CD14-positive monocyte (primary cell): ENCODE results near the gene NKX3-2. TPM values are rescaled to one million over a fixed set of nuclear protein-coding genes. Genes with fewer than 3 reads are reported as not detected.

Source experiments
- DNase-seq, 3 donors: peaks; one replicate each; pipeline ENCODE4 v3.0.0-alpha.2; 2011 to 2022
- H2AFZ ChIP-seq: 2 replicates; pipeline ENCODE4 v1.6.0; 2012; ENCODE audit warnings: mild to moderate bottlenecking, low read depth, low read length, inconsistent platforms; ENCODE audit not compliant: insufficient read depth, poor library complexity, severe bottlenecking
- H3K27ac ChIP-seq, 2 donors: 1 replicate in 1 of 2; 2 replicates in 1 of 2; pipeline ENCODE4 v1.5.1; 2012 to 2013; ENCODE audit warnings: low read length in 2 of 2, control low read depth in 1 of 2, inconsistent platforms in 1 of 2, low read depth in 1 of 2, mild to moderate bottlenecking in 1 of 2
- H3K27me3 ChIP-seq, 2 donors: one replicate each; pipeline versions ENCODE4 v1.6.0 to v1.6.1; 2011 to 2013; ENCODE audit warnings: low read length in 2 of 2; ENCODE audit not compliant: control insufficient read depth in 2 of 2, insufficient read depth in 2 of 2
- H3K36me3 ChIP-seq, 2 donors: replicated peaks in 1 of 2; 1 replicate in 1 of 2; 2 replicates in 1 of 2; pipeline versions ENCODE4 v1.5.1 to v1.6.1; 2012 to 2013; ENCODE audit warnings: low read length in 2 of 2, control low read depth in 1 of 2, inconsistent platforms in 1 of 2, mild to moderate bottlenecking in 1 of 2; ENCODE audit not compliant: insufficient read depth in 2 of 2, control insufficient read depth in 1 of 2
- H3K4me1 ChIP-seq, 2 donors: 1 replicate in 1 of 2; 2 replicates in 1 of 2; pipeline versions ENCODE4 v1.5.1 to v1.6.1; 2012 to 2013; ENCODE audit warnings: low read length in 2 of 2, control low read depth in 1 of 2, inconsistent platforms in 1 of 2, mild to moderate bottlenecking in 1 of 2, moderate library complexity in 1 of 2; ENCODE audit not compliant: insufficient read depth in 2 of 2, control insufficient read depth in 1 of 2
- H3K4me2 ChIP-seq: replicated peaks from 2 replicates; pipeline ENCODE3; 2012; ENCODE audit warnings: low read length, moderate library complexity, mild to moderate bottlenecking; ENCODE audit not compliant: poor library complexity, severe bottlenecking; ENCODE audit errors: extremely low read depth
- H3K4me3 ChIP-seq, 3 experiments: fragments of 200-600 bp in 1 of 3; sonication (generic) in 1 of 3; replicated peaks in 1 of 3; 1 replicate in 2 of 3; 2 replicates in 1 of 3; pipeline ENCODE4 v1.5.1; 2011 to 2013; ENCODE audit warnings: low read length in 3 of 3, mild to moderate bottlenecking in 3 of 3, control low read depth in 2 of 3, low read depth in 2 of 3, inconsistent platforms in 1 of 3, moderate library complexity in 1 of 3
- H3K79me2 ChIP-seq: 2 replicates; pipeline ENCODE4 v1.6.0; 2012; ENCODE audit warnings: mild to moderate bottlenecking, control low read depth, inconsistent platforms, low read length, moderate library complexity; ENCODE audit not compliant: insufficient read depth
- H3K9ac ChIP-seq: 2 replicates; pipeline ENCODE4 v1.6.0; 2017; ENCODE audit warnings: low read length, mild to moderate bottlenecking; ENCODE audit not compliant: insufficient read depth, poor library complexity, severe bottlenecking
- H3K9me3 ChIP-seq, 2 donors: replicated peaks in 1 of 2; 1 replicate in 1 of 2; 2 replicates in 1 of 2; pipeline versions ENCODE4 v1.5.1 to v1.6.1; 2012 to 2013; ENCODE audit warnings: low read length in 2 of 2, control low read depth in 1 of 2; ENCODE audit not compliant: control insufficient read depth in 1 of 2, insufficient read depth in 1 of 2
- H4K20me1 ChIP-seq: 2 replicates; pipeline ENCODE4 v1.6.0; 2012; ENCODE audit warnings: mild to moderate bottlenecking, low read length, control low read depth, moderate library complexity; ENCODE audit not compliant: insufficient read depth
- H3K27ac Mint-ChIP-seq, 7 donors: one replicate each; pipeline ENCODE4 v1.8.0; 2020; ENCODE audit warnings: mild to moderate bottlenecking in 7 of 7, mixed read lengths in 7 of 7, moderate library complexity in 6 of 7, inconsistent platforms in 2 of 7
- H3K27me3 Mint-ChIP-seq, 3 donors: one replicate each; pipeline ENCODE4 v1.8.0; 2021 to 2022; ENCODE audit warnings: low read depth in 3 of 3, mild to moderate bottlenecking in 3 of 3, mixed read lengths in 3 of 3, moderate library complexity in 3 of 3, inconsistent platforms in 1 of 3
- H3K36me3 Mint-ChIP-seq, 2 donors: one replicate each; pipeline ENCODE4 v1.8.0; 2020; ENCODE audit warnings: mixed read lengths in 2 of 2, inconsistent platforms in 1 of 2, mild to moderate bottlenecking in 1 of 2
- H3K4me1 Mint-ChIP-seq: one replicate; pipeline ENCODE4 v1.8.0; 2020; ENCODE audit warnings: mild to moderate bottlenecking, mixed read lengths
- H3K4me3 Mint-ChIP-seq, 2 donors: one replicate each; pipeline ENCODE4 v1.8.0; 2020; ENCODE audit warnings: mild to moderate bottlenecking in 2 of 2, mixed read lengths in 2 of 2, moderate library complexity in 1 of 2
- H3K9me3 Mint-ChIP-seq, 7 donors: one replicate each; pipeline ENCODE4 v1.8.0; 2020 to 2022; ENCODE audit warnings: mixed read lengths in 7 of 7, mild to moderate bottlenecking in 6 of 7, moderate library complexity in 6 of 7, inconsistent platforms in 2 of 7
- CTCF ChIP-seq: fragments of 200-600 bp; IDR thresholded peaks from one replicate; pipeline ENCODE4 v1.8.0; 2022; ENCODE audit warnings: antibody characterized with exemption, mild to moderate bottlenecking
- WGBS: methylation state at CpG from one replicate; pipeline ENCODE4 v1.1.5; 2013; ENCODE audit warnings: missing lambda C conversion rate; ENCODE audit not compliant: insufficient coverage; 5-methylcytosine and 5-hydroxymethylcytosine counted together
- intact Hi-C, 2 donors: fragments of 100-400 bp; cut with micrococcal nuclease; formaldehyde crosslinking; loops; one replicate each; pipeline versions ENCODE4 v1.15.0 to v1.15.1; 2023
- polyA plus RNA-seq, 3 donors: library from polyadenylated mRNA; depleted of rRNA in 1 of 3; unstranded in 2 of 3; stranded (reverse) in 1 of 3; fragments of 300-500 nt in 2 of 3; fragments of >200 nt in 1 of 3; fragmentation: Illumina TruSeq in 2 of 3; gene quantifications; 1 replicate in 2 of 3; 2 replicates in 1 of 3; pipeline ENCODE4 v1.2.3, GENCODE V29; 2012 to 2021

NKX3-2 gene
- polyA plus RNA-seq, 3 donors = not detected

- Mint-ChIP-seq H3K9me3 (peaks cover 0 to 60% (median 12%) of the 10 kb centered on the region in 7 donors), H3K27me3 (peaks cover 100% of the 10 kb centered on the region in 3 donors), H3K4me3 (peak overlapping the region in 1 of 2 donors; percentile 84), H3K27ac (no peak overlapping the region), H3K4me1 (peaks cover 47% of the 10 kb centered on the region), H3K36me3 (peaks cover 9 to 13% of the 10 kb centered on the region in 2 donors)
- Histone ChIP-seq H3K27me3 (peaks cover 97 to 99% of the 10 kb centered on the region in 2 donors), H4K20me1 (no peaks in the 10 kb centered on the region), H3K79me2 (no peaks in the 10 kb centered on the region), H3K4me1 (peaks cover 10 to 13% of the 10 kb centered on the region in 2 donors), H3K27ac (no peak overlapping the region), H3K9me3 (peaks cover 5 to 76% of the 10 kb centered on the region in 2 donors), H2AFZ (no peak overlapping the region), H3K4me2 (no peak overlapping the region), H3K4me3 (no peak overlapping the region), H3K9ac (no peak overlapping the region), H3K36me3 (no peaks in the 10 kb centered on the region)
- TF ChIP-seq CTCF = no peak
- DNase-seq = no peak
- intact Hi-C loops = no loop called here
- 4% methylated on average over 24 of the region's 34 CpGs for WGBS
Observed at GRCh38 chr4:13537011-13537831, 7.1 kb downstream of the NKX3-2 start.

GRCh38 chr4:13536607-13537006 lies 7.7 kb downstream of the NKX3-2 start:
- Histone ChIP-seq H3K27me3 (peaks cover 99% of the 10 kb centered on the region in 2 donors), H3K36me3 (no peaks in the 10 kb centered on the region), H3K4me3 (no peak overlapping the region), H3K9ac (no peak overlapping the region), H3K27ac (no peak overlapping the region), H3K9me3 (peaks cover 5 to 78% of the 10 kb centered on the region in 2 donors), H3K4me1 (peaks cover 4 to 9% of the 10 kb centered on the region in 2 donors), H3K79me2 (no peaks in the 10 kb centered on the region), H4K20me1 (no peaks in the 10 kb centered on the region), H2AFZ (no peak overlapping the region), H3K4me2 (no peak overlapping the region)
- H3K27ac Mint-ChIP-seq = no peak overlapping the region
- peak overlapping the region in 1 of 2 donors; percentile 84 for H3K4me3 Mint-ChIP-seq
- peaks cover 99% of the 10 kb centered on the region in 3 donors for H3K27me3 Mint-ChIP-seq
- H3K36me3 Mint-ChIP-seq = peaks cover 9 to 14% of the 10 kb centered on the region in 2 donors
- H3K9me3 Mint-ChIP-seq = peaks cover 0 to 56% (median 12%) of the 10 kb centered on the region in 7 donors
- DNase-seq = no peak
- intact Hi-C loops = no loop called here
- no CpG with 5 or more reads among the region's 6 CpGs for WGBS
- TF ChIP-seq CTCF = no peak
- H3K4me1 Mint-ChIP-seq = peaks cover 46% of the 10 kb centered on the region
